PC-3 (cell line): ENCODE results near the gene IBA57.

Experiments used
- EZH2 ChIP-seq: fragments of 300-600 bp; sonication (generic); IDR thresholded peaks from one replicate; pipeline ENCODE4 v1.6.1; 2017; ENCODE audit warnings: antibody characterized with exemption, mild to moderate bottlenecking, low read length; ENCODE audit not compliant: unreplicated experiment
- EZH2phosphoT487 ChIP-seq: fragments of 300-600 bp; sonication (generic); IDR thresholded peaks from 2 replicates; pipeline ENCODE4 v1.6.1; 2018; ENCODE audit warnings: mild to moderate bottlenecking, antibody characterized with exemption, low read length, borderline replicate concordance
- TF ChIP-seq, protein P1 (sequence below): fragments of 300-600 bp; sonication (generic); conservative IDR thresholded peaks from 2 replicates; pipeline ENCODE4 v1.5.1; 2017; ENCODE audit warnings: antibody characterized with exemption, low read depth, mild to moderate bottlenecking, low read length

- TF ChIP-seq, protein P1, sequence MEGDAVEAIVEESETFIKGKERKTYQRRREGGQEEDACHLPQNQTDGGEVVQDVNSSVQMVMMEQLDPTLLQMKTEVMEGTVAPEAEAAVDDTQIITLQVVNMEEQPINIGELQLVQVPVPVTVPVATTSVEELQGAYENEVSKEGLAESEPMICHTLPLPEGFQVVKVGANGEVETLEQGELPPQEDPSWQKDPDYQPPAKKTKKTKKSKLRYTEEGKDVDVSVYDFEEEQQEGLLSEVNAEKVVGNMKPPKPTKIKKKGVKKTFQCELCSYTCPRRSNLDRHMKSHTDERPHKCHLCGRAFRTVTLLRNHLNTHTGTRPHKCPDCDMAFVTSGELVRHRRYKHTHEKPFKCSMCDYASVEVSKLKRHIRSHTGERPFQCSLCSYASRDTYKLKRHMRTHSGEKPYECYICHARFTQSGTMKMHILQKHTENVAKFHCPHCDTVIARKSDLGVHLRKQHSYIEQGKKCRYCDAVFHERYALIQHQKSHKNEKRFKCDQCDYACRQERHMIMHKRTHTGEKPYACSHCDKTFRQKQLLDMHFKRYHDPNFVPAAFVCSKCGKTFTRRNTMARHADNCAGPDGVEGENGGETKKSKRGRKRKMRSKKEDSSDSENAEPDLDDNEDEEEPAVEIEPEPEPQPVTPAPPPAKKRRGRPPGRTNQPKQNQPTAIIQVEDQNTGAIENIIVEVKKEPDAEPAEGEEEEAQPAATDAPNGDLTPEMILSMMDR: no peak
- TF ChIP-seq EZH2phosphoT487 (no peak), EZH2 (no peak)
Measured at GRCh38 chr1:228177183-228177475, 11.5 kb downstream of the IBA57 start.
